Stimulated activated naive CD8-positive, alpha-beta T cell treated with anti-CD3 and anti-CD28 coated beads, Interleukin-15, Interleukin-2, amounts not matched to agents 100 U/mL and 50 U/mL, for 24 hours (primary cell): ENCODE measurements around the gene SCARB1.

Experiments used
- ATAC-seq: fragments of 150-1000 bp; cut with Tn5 transposase; one replicate; pipeline ENCODE4 v1.10.0; 2021
- DNase-seq: peaks from one replicate; pipeline ENCODE4 v3.0.0; 2021

The SCARB1 gene

DNA sequence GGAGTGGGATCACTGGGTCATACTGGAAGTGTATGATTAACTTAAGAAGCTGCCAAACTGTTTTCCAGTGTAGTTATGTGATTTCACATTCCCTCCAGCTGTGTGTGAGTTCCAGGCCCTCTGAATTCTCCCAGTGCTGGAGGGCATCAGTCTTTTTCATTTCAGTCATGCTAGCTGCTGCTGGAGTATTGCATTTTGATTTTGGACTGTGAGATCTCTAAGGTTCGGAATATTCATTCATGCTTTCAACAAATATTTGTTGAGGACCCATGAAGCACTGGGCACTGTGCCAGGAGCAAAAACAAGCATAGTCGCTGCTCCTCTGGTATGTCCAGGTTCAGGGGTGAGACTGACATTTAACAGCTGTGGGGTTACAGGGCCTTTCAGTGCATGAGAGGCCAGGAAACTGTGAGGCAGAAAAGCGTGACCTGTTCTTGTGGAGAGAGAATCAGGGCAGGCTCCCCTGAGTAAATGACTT is 133.2 kb downstream of the SCARB1 start:
- DNase-seq, result no peak
- no peak for ATAC-seq

DNA sequence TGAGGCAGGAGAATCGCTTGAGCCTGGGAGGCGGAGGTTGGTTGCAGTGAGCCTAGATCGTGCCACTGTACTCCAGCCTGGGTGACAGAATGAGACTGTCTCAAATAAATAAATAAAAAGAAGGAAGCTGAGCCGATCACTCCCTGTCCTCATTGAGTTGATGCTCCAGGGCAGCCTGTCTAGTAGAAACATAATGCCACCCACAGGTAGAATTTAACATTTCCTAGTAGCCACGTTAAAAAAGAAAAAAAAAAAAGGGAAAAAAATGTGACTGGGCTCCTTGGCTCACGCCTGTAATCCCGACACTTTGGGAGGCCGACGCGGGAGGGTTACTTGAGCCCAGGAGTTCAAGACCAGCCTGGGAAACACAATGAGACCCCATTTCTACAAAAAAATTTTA is 135.7 kb downstream of the SCARB1 start:
- no peak for ATAC-seq
- no peak for DNase-seq

DNA sequence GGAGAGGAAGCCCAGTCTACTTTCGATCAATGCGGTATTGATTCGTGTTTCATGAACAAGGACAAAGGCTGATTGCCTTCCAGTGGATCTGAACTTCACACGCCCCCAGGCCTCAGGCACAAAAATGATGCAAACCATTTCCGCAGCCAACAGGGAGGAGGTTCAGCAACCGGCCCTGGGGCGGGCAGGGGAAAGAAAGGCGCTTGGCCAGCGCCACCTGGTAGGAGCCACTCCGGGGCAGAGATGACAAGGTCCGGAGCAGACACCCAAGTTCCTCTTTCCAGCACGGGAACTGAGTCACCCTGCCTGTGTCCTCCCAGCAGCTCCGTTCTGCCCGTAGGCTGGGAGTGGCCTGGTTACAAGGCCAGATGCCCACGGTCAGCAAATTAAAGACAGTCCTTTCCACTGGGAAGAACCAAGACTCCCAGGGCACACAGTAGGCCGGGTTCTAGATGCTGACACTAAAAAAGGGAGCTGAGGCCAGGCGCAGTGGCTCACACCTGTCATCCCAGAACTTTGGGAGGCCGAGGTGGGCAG is 136.3 kb downstream of the SCARB1 start:
- ATAC-seq (no peak), DNase-seq (no peak)
